Measurements from ENCODE around the gene HPS3.
A peak's percentile ranks its signal among the peaks of the same experiment; 100 is the strongest.

DNA sequence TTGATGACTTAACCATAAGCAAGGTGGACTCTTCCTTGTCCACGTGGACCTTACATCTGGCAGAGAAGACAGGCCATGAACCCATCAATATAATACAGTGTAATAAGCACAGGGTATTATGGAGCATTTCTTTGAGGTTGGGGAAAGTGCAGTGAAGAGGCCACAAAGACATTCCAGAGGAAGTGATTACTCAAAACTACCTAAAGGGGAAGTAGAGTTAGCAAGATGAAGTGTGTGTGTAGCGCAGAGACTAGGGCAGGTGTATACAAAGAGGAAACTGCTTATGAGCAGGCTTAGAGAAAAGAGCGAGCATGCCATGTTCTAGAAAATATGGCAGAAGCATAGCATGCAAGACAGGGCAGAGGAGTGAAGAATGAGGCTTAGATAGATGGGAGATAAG, 74.3 kb downstream of the HPS3 start:
- TF ChIP-seq POLR2A (IDR thresholded peaks at IDR 0.05; ENCODE audit: extremely low read depth, insufficient read length) (no peak), MAX (IDR thresholded peaks at IDR 0.05; ENCODE audit: low read depth, low read length) (peak; percentile 83), CTCF (IDR thresholded peaks at IDR 0.05; ENCODE audit: low read depth, low read length) (no peak), MYC (IDR thresholded peaks at IDR 0.05; ENCODE audit: low read depth, low read length) (no peak; the same call in 1 of the 2 replicates)
